HG02571 (cell line): ENCODE data around the gene LRP1-AS.

ENCODE experiments used
- ATAC-seq: cut with Tn5 transposase; IDR thresholded peaks from one replicate; pipeline ENCODE4 v1.9.1; 2021; ENCODE audit warnings: mild to moderate bottlenecking, moderate library complexity; ENCODE audit not compliant: unreplicated experiment

LRP1-AS gene

GRCh38 chr12:57146961-57147944 is at the start of gene LRP1-AS:
LRP1-AS (minus strand) TSS chr12:57147619.
- no peak for ATAC-seq

GRCh38 chr12:57196956-57197355 is 49.5 kb upstream of the LRP1-AS start:
- ATAC-seq: no peak

GRCh38 chr12:57196439-57196838 is 49.0 kb upstream of the LRP1-AS start:
- no peak for ATAC-seq

GRCh38 chr12:57195611-57196371 is 48.4 kb upstream of the LRP1-AS start:
- ATAC-seq: no peak

- ATAC-seq: no peak
These were observed 47.8 kb upstream of the LRP1-AS start for GRCh38 chr12:57195186-57195585.

- ATAC-seq: no peak
These were observed 46.8 kb upstream of the LRP1-AS start for GRCh38 chr12:57194253-57194652.

- no peak for ATAC-seq
These were observed 46.4 kb upstream of the LRP1-AS start for GRCh38 chr12:57193706-57194245.

GRCh38 chr12:57192920-57193319 is 45.5 kb upstream of the LRP1-AS start:
- ATAC-seq: no peak

GRCh38 chr12:57191410-57191809 is 44.0 kb upstream of the LRP1-AS start:
- ATAC-seq: no peak

- no peak for ATAC-seq
These were observed 43.4 kb upstream of the LRP1-AS start for GRCh38 chr12:57190821-57191220.

- ATAC-seq: no peak
These were observed 42.6 kb upstream of the LRP1-AS start for GRCh38 chr12:57190037-57190436.

- no peak for ATAC-seq
These were observed 40.6 kb upstream of the LRP1-AS start for GRCh38 chr12:57188090-57188425.

- no peak for ATAC-seq
These were observed 40.0 kb upstream of the LRP1-AS start for GRCh38 chr12:57187222-57188089.

- no peak for ATAC-seq
These were observed 38.6 kb upstream of the LRP1-AS start for GRCh38 chr12:57185906-57186508.

GRCh38 chr12:57185403-57185802 is 38.0 kb upstream of the LRP1-AS start:
- ATAC-seq: no peak

- ATAC-seq: no peak
These were observed 36.7 kb upstream of the LRP1-AS start for GRCh38 chr12:57183939-57184725.

GRCh38 chr12:57182918-57183575 is 35.6 kb upstream of the LRP1-AS start:
- peak; percentile 83 for ATAC-seq

GRCh38 chr12:57181561-57182155 is 34.2 kb upstream of the LRP1-AS start:
- ATAC-seq: no peak

- no peak for ATAC-seq
These were observed 33.7 kb upstream of the LRP1-AS start for GRCh38 chr12:57181072-57181471.
